Adrenal gland (tissue), 5 donors: Measurements from ENCODE around the gene ADAMTSL5.

Experiments
- CTCF ChIP-seq, 6 experiments: fragments of 450-650 bp in 4 of 6; fragments of 200-600 bp in 2 of 6; sonication (generic) in 1 of 6; IDR thresholded peaks; 1 replicate in 5 of 6; 2 replicates in 1 of 6; pipeline versions ENCODE4 v1.5.1 to v1.8.0; 2016 to 2021; ENCODE audit warnings: antibody characterized with exemption in 6 of 6, mild to moderate bottlenecking in 2 of 6, moderate library complexity in 1 of 6
- POLR2A ChIP-seq, 2 donors: fragments of 450-650 bp; IDR thresholded peaks; one replicate each; pipeline ENCODE4 v1.6.1; 2017; ENCODE audit warnings: antibody characterized with exemption in 2 of 2, mild to moderate bottlenecking in 2 of 2, moderate library complexity in 1 of 2
- donor health status: DM: no; HTN: no; CAD: no.

GRCh38 chr19:1555487-1556389 is 42.9 kb upstream of the ADAMTSL5 start:
- TF ChIP-seq CTCF (IDR thresholded peaks at IDR 0.05) (no peak), POLR2A (IDR thresholded peaks at IDR 0.05) (no peak)
